AG04449 (cell line): ENCODE data around the gene MLN.

Source experiments
- CTCF ChIA-PET: fragments of 350-600 bp; formaldehyde crosslinking; extraction: SDS; loops from one replicate; lab custom pipeline; 2021; ENCODE audit warnings: antibody characterized with exemption; lab: Yijun Ruan, JAX
- POLR2A ChIA-PET: fragments of 400-600, 350-600 bp; formaldehyde crosslinking; extraction: SDS; loops from one replicate; lab custom pipeline; 2020; ENCODE audit warnings: antibody characterized with exemption, inconsistent platforms; lab: Yijun Ruan, JAX
- DNase-seq: peaks from one replicate; pipeline ENCODE4 v3.0.0-alpha.2; 2010; ENCODE audit warnings: low read depth, low spot score
- H3K4me3 ChIP-seq: 2 replicates; pipeline ENCODE4 v1.5.1; 2011; ENCODE audit warnings: low read depth, mild to moderate bottlenecking, control low read depth, low read length
- TF ChIP-seq, protein P1 (sequence below): IDR thresholded peaks from one replicate; pipeline ENCODE4 v1.5.1; 2011; ENCODE audit warnings: mild to moderate bottlenecking, moderate library complexity, low read length, control low read depth, inconsistent platforms; ENCODE audit not compliant: insufficient read depth; ENCODE audit errors: missing control alignments

The MLN gene

DNA sequence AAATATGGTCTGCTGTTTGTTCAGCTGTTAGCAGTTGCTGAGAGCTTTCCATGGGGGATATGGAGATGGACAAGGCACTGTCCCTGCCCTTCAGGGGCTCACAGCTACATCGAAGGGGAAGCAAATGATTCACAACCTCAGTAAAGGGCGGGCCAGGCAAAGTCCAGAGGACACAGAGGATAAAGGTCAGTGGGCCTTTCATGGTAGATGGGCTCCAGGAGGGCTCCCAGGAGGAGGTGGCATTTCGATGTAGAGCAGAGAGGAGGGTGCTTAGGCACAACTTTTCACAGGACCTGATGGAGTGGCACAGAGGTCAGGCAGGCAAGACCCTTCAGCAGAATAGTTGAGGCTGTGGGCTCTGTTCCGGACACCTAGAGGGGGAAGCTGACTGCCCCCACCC, 15.2 kb upstream of the MLN start:
- no peak for DNase-seq
- no peak overlapping the region for H3K4me3 ChIP-seq
- TF ChIP-seq, protein P1, sequence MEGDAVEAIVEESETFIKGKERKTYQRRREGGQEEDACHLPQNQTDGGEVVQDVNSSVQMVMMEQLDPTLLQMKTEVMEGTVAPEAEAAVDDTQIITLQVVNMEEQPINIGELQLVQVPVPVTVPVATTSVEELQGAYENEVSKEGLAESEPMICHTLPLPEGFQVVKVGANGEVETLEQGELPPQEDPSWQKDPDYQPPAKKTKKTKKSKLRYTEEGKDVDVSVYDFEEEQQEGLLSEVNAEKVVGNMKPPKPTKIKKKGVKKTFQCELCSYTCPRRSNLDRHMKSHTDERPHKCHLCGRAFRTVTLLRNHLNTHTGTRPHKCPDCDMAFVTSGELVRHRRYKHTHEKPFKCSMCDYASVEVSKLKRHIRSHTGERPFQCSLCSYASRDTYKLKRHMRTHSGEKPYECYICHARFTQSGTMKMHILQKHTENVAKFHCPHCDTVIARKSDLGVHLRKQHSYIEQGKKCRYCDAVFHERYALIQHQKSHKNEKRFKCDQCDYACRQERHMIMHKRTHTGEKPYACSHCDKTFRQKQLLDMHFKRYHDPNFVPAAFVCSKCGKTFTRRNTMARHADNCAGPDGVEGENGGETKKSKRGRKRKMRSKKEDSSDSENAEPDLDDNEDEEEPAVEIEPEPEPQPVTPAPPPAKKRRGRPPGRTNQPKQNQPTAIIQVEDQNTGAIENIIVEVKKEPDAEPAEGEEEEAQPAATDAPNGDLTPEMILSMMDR, result no peak
- CTCF ChIA-PET, result interaction anchor here (0.7 to 1.7 kb wide), 2 partner anchors 13 to 18 kb away, joined by 4 to 5 read pairs; no protein-coding TSS in a partner anchor
- POLR2A ChIA-PET, result no interaction called here

DNA sequence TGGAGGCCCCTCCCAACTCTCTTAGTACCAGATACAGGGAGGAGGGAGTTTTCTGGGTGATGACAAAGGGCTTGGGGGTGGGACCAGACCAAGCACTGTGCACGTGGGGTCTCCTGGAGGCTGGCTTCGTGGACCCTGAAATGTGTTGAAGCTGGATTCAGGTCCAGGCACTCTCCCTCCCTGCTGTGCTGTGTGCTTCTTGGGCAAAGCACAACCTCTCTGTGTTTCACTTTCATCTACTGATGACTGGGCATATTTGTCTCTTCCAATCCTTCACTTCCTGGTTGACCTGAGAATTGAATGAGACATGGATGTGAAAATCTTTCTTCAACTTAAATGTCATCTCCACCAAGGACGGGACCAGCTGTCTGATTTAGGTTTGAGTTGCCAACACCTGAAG, 14.5 kb upstream of the MLN start:
- no peak for DNase-seq
- CTCF ChIA-PET, result interaction anchor here (0.8 kb wide), 1 partner anchor 47 kb away, joined by 3 read pairs; no protein-coding TSS in a partner anchor
- POLR2A ChIA-PET, result no interaction called here
- TF ChIP-seq, protein P1, result no peak
- H3K4me3 ChIP-seq, result no peak overlapping the region

DNA sequence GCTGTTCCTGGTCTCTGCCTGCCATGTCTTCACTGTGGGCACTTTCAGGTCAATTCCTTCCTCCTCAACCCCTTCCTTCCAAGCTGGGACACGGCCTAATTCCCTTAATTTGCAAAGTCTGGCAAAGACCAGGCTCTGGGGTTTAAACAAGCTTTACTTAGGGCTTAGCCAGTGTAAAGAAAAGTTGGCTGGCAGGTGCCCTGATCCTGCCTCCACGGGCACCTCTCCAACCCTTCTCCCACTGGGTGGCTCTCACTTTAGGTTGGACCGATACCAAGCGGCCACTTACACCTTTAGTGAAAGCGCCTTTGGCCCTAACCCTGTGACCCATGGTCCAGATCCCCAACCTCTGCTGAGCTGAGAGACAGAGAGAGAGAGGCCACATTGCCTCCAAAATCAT, 13.7 kb upstream of the MLN start:
- POLR2A ChIA-PET, result no interaction called here
- no peak overlapping the region for H3K4me3 ChIP-seq
- CTCF ChIA-PET, result interaction anchor here (0.8 kb wide), 1 partner anchor 46 kb away, joined by 3 read pairs; no protein-coding TSS in a partner anchor
- TF ChIP-seq, protein P1, result no peak
- no peak for DNase-seq

DNA sequence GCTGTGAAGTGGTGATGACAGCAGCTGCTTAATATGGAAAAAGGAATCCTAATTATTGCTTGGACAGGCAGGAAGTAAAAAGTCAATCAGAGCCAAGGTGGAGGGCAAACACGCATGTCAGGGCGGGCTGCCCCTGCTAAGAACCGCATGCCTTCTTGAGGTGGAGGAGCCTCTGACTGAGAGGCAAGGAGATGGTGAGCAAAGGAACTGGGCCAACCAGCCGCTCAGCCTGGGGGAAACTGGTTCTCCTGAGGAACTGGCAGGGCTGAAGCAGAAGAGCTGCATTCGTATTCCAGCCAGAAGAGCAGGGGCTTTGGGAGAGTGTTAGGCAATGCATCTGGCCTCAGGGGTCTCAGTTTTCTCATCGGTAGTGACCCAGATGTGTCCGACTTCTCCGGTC, 13.1 kb upstream of the MLN start:
- CTCF ChIA-PET, result no interaction called here

DNA sequence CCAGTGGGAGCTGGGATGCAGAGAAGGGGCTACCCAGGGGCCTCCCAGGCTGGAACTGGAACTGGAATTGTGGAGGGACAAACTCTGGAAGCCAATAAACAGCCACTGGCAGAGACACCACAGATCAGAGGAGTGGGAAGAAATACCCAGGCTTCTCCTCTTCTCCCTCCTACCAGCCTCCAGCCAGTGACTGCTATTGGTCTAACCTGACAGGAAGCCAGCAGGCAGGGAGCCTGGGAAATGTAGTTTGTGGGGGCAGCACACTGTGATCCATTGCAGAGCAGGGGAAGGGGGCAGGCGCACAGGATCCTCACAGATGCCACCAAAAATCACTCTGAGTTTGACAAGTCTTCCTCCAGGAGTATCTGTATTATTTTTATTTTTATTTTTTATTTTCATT, 12.1 kb upstream of the MLN start:
- ChIA-PET POLR2A (interaction anchor here (0.6 kb wide), 1 partner anchor 600 kb away, joined by 3 read pairs; no protein-coding TSS in a partner anchor), CTCF (interaction anchor here (0.6 to 1.8 kb wide), 2 partner anchors 10 to 105 kb away, joined by 3 to 6 read pairs; no protein-coding TSS in a partner anchor)
- H3K4me3 ChIP-seq, result no peak overlapping the region
- DNase-seq, result no peak
- TF ChIP-seq, protein P1, result no peak

More for the DNA sequence above, 13.1 kb upstream of the MLN start:
- no peak for DNase-seq
- TF ChIP-seq, protein P1, result no peak
- POLR2A ChIA-PET, result no interaction called here
- H3K4me3 ChIP-seq, result no peak overlapping the region

DNA sequence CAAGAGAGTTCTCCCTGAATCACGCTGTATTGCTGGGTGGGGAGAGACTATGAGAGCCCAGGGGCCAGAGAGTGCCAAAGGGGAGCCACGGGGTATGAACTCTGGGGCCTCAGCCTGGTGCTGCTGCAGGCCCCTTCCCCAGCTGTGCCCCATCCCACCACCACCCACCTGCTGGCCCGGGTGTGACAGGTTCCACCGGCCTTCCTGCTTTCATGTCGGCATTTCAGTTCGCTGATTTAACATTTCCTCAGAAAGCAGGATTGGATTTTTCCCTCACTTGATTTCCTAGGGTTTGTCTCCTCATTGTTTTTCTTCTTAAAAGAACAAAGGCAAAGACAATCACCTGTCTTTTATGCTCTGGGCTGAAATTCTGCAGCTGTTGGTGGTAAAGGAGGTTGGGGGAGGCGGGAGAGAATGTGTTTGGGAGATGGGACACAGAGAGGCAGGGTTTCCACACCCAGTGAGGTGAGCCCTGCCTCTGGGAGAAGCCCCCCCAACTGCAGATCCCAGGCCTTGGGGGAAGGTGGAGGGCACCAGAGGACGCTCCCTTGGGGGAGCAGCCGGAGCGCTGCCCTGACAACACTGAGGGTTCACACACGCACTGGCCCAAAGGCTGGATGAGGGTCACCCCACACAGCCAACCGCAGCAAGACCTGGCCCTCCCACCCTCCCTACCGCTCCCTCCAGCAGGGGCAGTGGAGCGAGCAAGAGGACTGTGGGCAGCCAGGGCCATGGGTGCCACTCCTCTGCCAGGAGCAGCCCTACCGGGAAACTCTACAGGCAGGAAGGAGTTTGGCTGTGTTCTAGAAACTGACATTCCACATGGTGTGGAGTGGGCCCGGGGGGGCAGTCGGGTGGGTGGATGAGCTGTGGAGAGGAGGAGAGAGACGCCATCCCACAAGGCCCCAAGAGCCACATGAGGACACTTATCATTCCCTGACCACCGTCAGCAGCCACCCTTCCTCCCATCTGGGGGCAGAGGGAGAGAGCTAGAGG, 10.5 kb upstream of the MLN start:
- CTCF ChIA-PET, result interaction anchor here (1.8 kb wide), 1 partner anchor 12 kb away, joined by 6 read pairs; no protein-coding TSS in a partner anchor
- DNase-seq, result no peak
- POLR2A ChIA-PET, result no interaction called here

More for the DNA sequence above, 10.5 kb upstream of the MLN start:
- H3K4me3 ChIP-seq, result no peak overlapping the region
- TF ChIP-seq, protein P1, result no peak
